Trophoblast cell (in vitro differentiated cells and primary cell): Measurements from ENCODE around the gene MX1.
"Not testable (repeated sequence)": the region's sequence is repeated elsewhere in the genome, so short reads cannot be mapped to it uniquely, and the experiment has no call there.

Experiments used
- DNase-seq, 2 donors: peaks; one replicate each; pipeline ENCODE4 v3.0.0-alpha.2; 2016
- H2AFZ ChIP-seq: 2 replicates; pipeline ENCODE4 v1.6.1; 2013; ENCODE audit warnings: low read length, moderate library complexity, mild to moderate bottlenecking; ENCODE audit not compliant: insufficient read depth, poor library complexity
- H2AK5ac ChIP-seq: 2 replicates; pipeline ENCODE4 v1.6.1; 2013; ENCODE audit warnings: mild to moderate bottlenecking, low read length
- H2BK120ac ChIP-seq: 2 replicates; pipeline ENCODE4 v1.6.1; 2013; ENCODE audit warnings: low read length, mild to moderate bottlenecking, moderate library complexity; ENCODE audit not compliant: insufficient read depth, poor library complexity
- H2BK12ac ChIP-seq: 2 replicates; pipeline ENCODE4 v1.6.1; 2013; ENCODE audit warnings: mild to moderate bottlenecking, low read length, moderate library complexity
- H2BK5ac ChIP-seq: 2 replicates; pipeline ENCODE4 v1.6.1; 2013; ENCODE audit warnings: low read length, low read depth, moderate library complexity, mild to moderate bottlenecking; ENCODE audit not compliant: poor library complexity
- H3K14ac ChIP-seq: 2 replicates; pipeline ENCODE4 v1.6.1; 2013; ENCODE audit warnings: mild to moderate bottlenecking, low read length
- H3K18ac ChIP-seq: 2 replicates; pipeline ENCODE4 v1.6.1; 2013; ENCODE audit warnings: mild to moderate bottlenecking, low read length
- H3K23ac ChIP-seq: 2 replicates; pipeline ENCODE4 v1.6.1; 2013; ENCODE audit warnings: low read length
- H3K27ac ChIP-seq: 2 replicates; pipeline ENCODE4 v1.5.1; 2013; ENCODE audit warnings: low read depth, mild to moderate bottlenecking, inconsistent platforms, low read length, moderate library complexity
- H3K27me3 ChIP-seq: 2 replicates; pipeline ENCODE4 v1.6.1; 2013; ENCODE audit warnings: inconsistent platforms, mild to moderate bottlenecking, low read length, moderate library complexity; ENCODE audit not compliant: insufficient read depth
- H3K36me3 ChIP-seq, 2 experiments: 1 replicate in 1 of 2; 2 replicates in 1 of 2; pipeline ENCODE4 v1.6.1; 2013; ENCODE audit warnings: low read length in 2 of 2, mild to moderate bottlenecking in 2 of 2, moderate library complexity in 1 of 2; ENCODE audit not compliant: insufficient read depth in 2 of 2, control insufficient read depth in 1 of 2
- H3K4ac ChIP-seq: 2 replicates; pipeline ENCODE4 v1.6.1; 2013; ENCODE audit warnings: low read depth, mild to moderate bottlenecking, low read length, moderate library complexity
- H3K4me1 ChIP-seq, 2 experiments: 1 replicate in 1 of 2; 2 replicates in 1 of 2; pipeline ENCODE4 v1.6.1; 2013; ENCODE audit warnings: low read length in 2 of 2, mild to moderate bottlenecking in 2 of 2, moderate library complexity in 1 of 2; ENCODE audit not compliant: insufficient read depth in 2 of 2, control insufficient read depth in 1 of 2
- H3K4me2 ChIP-seq: 2 replicates; pipeline ENCODE4 v1.6.1; 2013; ENCODE audit warnings: inconsistent platforms, mild to moderate bottlenecking, low read length, moderate library complexity
- H3K4me3 ChIP-seq: 2 replicates; pipeline ENCODE4 v1.5.1; 2013; ENCODE audit warnings: mild to moderate bottlenecking, low read depth, low read length, inconsistent platforms
- H3K79me1 ChIP-seq: one replicate; pipeline ENCODE4 v1.6.1; 2013; ENCODE audit warnings: low read length
- H3K79me2 ChIP-seq: 2 replicates; pipeline ENCODE4 v1.6.1; 2013; ENCODE audit warnings: low read length, mild to moderate bottlenecking; ENCODE audit not compliant: control insufficient read depth, insufficient read depth, poor library complexity
- H3K9ac ChIP-seq: 2 replicates; pipeline ENCODE4 v1.6.1; 2013; ENCODE audit warnings: mild to moderate bottlenecking, low read length
- H3K9me3 ChIP-seq: 2 replicates; pipeline ENCODE4 v1.6.1; 2013; ENCODE audit warnings: low read depth, mild to moderate bottlenecking, control low read depth, inconsistent platforms, low read length; ENCODE audit not compliant: insufficient read depth
- H4K12ac ChIP-seq: 2 replicates; pipeline ENCODE4 v1.6.1; 2013; ENCODE audit warnings: low read depth, mild to moderate bottlenecking, low read length, moderate library complexity
- H4K8ac ChIP-seq: 2 replicates; pipeline ENCODE4 v1.6.1; 2013; ENCODE audit warnings: low read depth, mild to moderate bottlenecking, low read length, moderate library complexity
- H4K91ac ChIP-seq: one replicate; pipeline ENCODE4 v1.6.1; 2013; ENCODE audit warnings: low read depth, mild to moderate bottlenecking, low read length, moderate library complexity
- WGBS: extraction: QIAGEN DNeasy Blood & Tissue Kit; methylation state at CpG from one replicate; pipeline ENCODE4 v1.1.7; 2013; ENCODE audit warnings: missing lambda C conversion rate; ENCODE audit not compliant: insufficient read length, insufficient coverage; ENCODE audit errors: extremely low coverage; 5-methylcytosine and 5-hydroxymethylcytosine counted together

The MX1 gene

GRCh38 chr21:41419921-41420862, 5.8 kb upstream of the MX1 start:
- Histone ChIP-seq H3K18ac (no peak overlapping the region), H4K91ac (no peak overlapping the region), H3K4me1 (peaks cover 0 to 3% of the 10 kb centered on the region in 2 experiments), H3K9me3 (peaks cover 2% of the 10 kb centered on the region), H3K4me2 (peak overlapping the region; percentile 72), H4K12ac (peak overlapping the region; percentile 3), H4K8ac (peak overlapping the region; percentile 58), H3K79me1 (no peaks in the 10 kb centered on the region), H2BK5ac (no peak overlapping the region), H3K27ac (no peak overlapping the region), H2BK120ac (no peak overlapping the region), H3K9ac (peak overlapping the region; percentile 18), H3K27me3 (no peaks in the 10 kb centered on the region), H3K23ac (no peak overlapping the region), H3K79me2 (peaks cover 2% of the 10 kb centered on the region), H3K4ac (no peak overlapping the region), H3K14ac (peak overlapping the region; percentile 13), H3K36me3 (no peaks in the 10 kb centered on the region), H2AFZ (peak overlapping the region; percentile 38), H2AK5ac (no peak overlapping the region), H2BK12ac (no peak overlapping the region), H3K4me3 (peak overlapping the region; percentile 64)
- WGBS: no CpG with 5 or more reads among the region's 54 CpGs
- peak; percentile 83 to 95 for DNase-seq

- not testable (repeated sequence) for H3K4ac ChIP-seq, H3K27me3 ChIP-seq, H4K12ac ChIP-seq, H3K4me2 ChIP-seq, H3K79me1 ChIP-seq, H4K8ac ChIP-seq, H3K27ac ChIP-seq, H3K9me3 ChIP-seq, H3K18ac ChIP-seq, H3K79me2 ChIP-seq, H2AFZ ChIP-seq, H4K91ac ChIP-seq, H2BK120ac ChIP-seq, H3K36me3 ChIP-seq, H2AK5ac ChIP-seq, DNase-seq, H3K9ac ChIP-seq, H2BK5ac ChIP-seq, H3K23ac ChIP-seq, H2BK12ac ChIP-seq, H3K4me3 ChIP-seq, H3K4me1 ChIP-seq, H3K14ac ChIP-seq
- WGBS: no CpG with 5 or more reads among the region's 8 CpGs
Measured at GRCh38 chr21:41420998-41421397, 5.0 kb upstream of the MX1 start.

- no peak overlapping the region for H3K9ac ChIP-seq
- H3K18ac ChIP-seq: no peak overlapping the region
- no peak overlapping the region for H2BK5ac ChIP-seq
- no peak overlapping the region for H2BK12ac ChIP-seq
- H3K14ac ChIP-seq: no peak overlapping the region
- peaks cover 2% of the 10 kb centered on the region for H3K79me2 ChIP-seq
- H3K4me3 ChIP-seq: no peak overlapping the region
- H3K36me3 ChIP-seq: no peaks in the 10 kb centered on the region
- H3K4me2 ChIP-seq: no peak overlapping the region
- no peak overlapping the region for H2BK120ac ChIP-seq
- H4K91ac ChIP-seq: no peak overlapping the region
- H3K4ac ChIP-seq: no peak overlapping the region
- WGBS: no CpG with 5 or more reads among the region's 19 CpGs
- no peak overlapping the region for H2AFZ ChIP-seq
- H3K27me3 ChIP-seq: peaks cover 13% of the 10 kb centered on the region
- peaks cover 0 to 7% of the 10 kb centered on the region in 2 experiments for H3K4me1 ChIP-seq
- no peak overlapping the region for H3K27ac ChIP-seq
- DNase-seq: no peak
- no peaks in the 10 kb centered on the region for H3K79me1 ChIP-seq
- H3K23ac ChIP-seq: no peak overlapping the region
- H3K9me3 ChIP-seq: peaks cover 3% of the 10 kb centered on the region
- no peak overlapping the region for H4K12ac ChIP-seq
- H4K8ac ChIP-seq: no peak overlapping the region
- no peak overlapping the region for H2AK5ac ChIP-seq
Measured at GRCh38 chr21:41422546-41423304, 3.3 kb upstream of the MX1 start.

GRCh38 chr21:41423305-41423636, 2.8 kb upstream of the MX1 start:
- H4K12ac ChIP-seq, H3K9ac ChIP-seq, H3K27ac ChIP-seq, H2AFZ ChIP-seq, H2BK12ac ChIP-seq, H3K4ac ChIP-seq, H2BK5ac ChIP-seq, H4K91ac ChIP-seq, H3K79me2 ChIP-seq, H3K79me1 ChIP-seq, DNase-seq, H3K36me3 ChIP-seq, H3K14ac ChIP-seq, H3K4me1 ChIP-seq, H4K8ac ChIP-seq, H3K9me3 ChIP-seq, H3K23ac ChIP-seq, H3K18ac ChIP-seq, H3K4me2 ChIP-seq, H2BK120ac ChIP-seq, H2AK5ac ChIP-seq, H3K4me3 ChIP-seq: not testable (repeated sequence)
- peaks cover 13% of the 10 kb centered on the region for H3K27me3 ChIP-seq
- WGBS: no CpG with 5 or more reads among the region's 5 CpGs
